Breast epithelium (tissue), 3 donors: ENCODE results near the gene CD83.

ENCODE experiments used
- POLR2AphosphoS5 ChIP-seq, 3 donors: sonication (generic); formaldehyde crosslinking; IDR thresholded peaks; one replicate each; pipeline ENCODE4 v1.6.1; 2017; ENCODE audit warnings: antibody characterized with exemption in 3 of 3
- TF ChIP-seq, protein P1 (sequence below), 3 donors: fragments of 450-650 bp; IDR thresholded peaks; one replicate each; pipeline ENCODE4 v1.5.1; 2016 to 2017; ENCODE audit warnings: antibody characterized with exemption in 3 of 3, mild to moderate bottlenecking in 3 of 3, moderate library complexity in 3 of 3

DNA sequence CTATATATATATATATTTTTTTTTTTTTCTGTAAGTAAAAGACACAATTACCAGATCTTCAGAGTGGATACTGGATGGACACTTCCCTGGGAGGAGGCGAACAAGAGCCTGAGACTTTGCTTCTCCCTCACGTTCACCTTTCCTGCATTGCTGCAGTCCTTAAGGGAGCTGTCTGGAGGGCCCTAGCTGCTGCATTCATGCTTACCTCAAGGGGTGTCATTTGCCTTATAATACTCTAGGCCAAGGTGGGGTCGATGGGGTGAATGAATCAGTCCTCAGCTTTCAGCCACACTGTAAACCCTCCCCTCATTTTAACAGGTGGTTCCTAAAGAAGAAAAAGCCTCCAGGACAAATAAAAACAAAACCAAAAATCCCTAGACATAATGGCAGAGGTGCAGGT is 34.8 kb upstream of the CD83 start:
- TF ChIP-seq, protein P1, sequence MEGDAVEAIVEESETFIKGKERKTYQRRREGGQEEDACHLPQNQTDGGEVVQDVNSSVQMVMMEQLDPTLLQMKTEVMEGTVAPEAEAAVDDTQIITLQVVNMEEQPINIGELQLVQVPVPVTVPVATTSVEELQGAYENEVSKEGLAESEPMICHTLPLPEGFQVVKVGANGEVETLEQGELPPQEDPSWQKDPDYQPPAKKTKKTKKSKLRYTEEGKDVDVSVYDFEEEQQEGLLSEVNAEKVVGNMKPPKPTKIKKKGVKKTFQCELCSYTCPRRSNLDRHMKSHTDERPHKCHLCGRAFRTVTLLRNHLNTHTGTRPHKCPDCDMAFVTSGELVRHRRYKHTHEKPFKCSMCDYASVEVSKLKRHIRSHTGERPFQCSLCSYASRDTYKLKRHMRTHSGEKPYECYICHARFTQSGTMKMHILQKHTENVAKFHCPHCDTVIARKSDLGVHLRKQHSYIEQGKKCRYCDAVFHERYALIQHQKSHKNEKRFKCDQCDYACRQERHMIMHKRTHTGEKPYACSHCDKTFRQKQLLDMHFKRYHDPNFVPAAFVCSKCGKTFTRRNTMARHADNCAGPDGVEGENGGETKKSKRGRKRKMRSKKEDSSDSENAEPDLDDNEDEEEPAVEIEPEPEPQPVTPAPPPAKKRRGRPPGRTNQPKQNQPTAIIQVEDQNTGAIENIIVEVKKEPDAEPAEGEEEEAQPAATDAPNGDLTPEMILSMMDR (IDR thresholded peaks at IDR 0.05) = no peak
- TF ChIP-seq POLR2AphosphoS5 (IDR thresholded peaks at IDR 0.05) = no peak
